Stimulated activated CD4-positive, alpha-beta T cell treated with anti-CD3 and anti-CD28 coated beads, Interleukin-4, amount 100 ng/mL, for 48 hours (primary cell): ENCODE data around the gene BACE1.
"Not testable (repeated sequence)": the region's sequence is repeated elsewhere in the genome, so short reads cannot be mapped to it uniquely, and the experiment has no call there.

Source experiments
- DNase-seq, 2 donors: peaks; one replicate each; pipeline ENCODE4 v3.0.0-alpha.2; 2020; ENCODE audit warnings: low read depth in 2 of 2

Gene BACE1

GRCh38 chr11:117273550-117274289, 42.3 kb downstream of the BACE1 start:
- DNase-seq: no peak

GRCh38 chr11:117272175-117272574, 43.9 kb downstream of the BACE1 start:
- DNase-seq: not testable (repeated sequence)

DNA sequence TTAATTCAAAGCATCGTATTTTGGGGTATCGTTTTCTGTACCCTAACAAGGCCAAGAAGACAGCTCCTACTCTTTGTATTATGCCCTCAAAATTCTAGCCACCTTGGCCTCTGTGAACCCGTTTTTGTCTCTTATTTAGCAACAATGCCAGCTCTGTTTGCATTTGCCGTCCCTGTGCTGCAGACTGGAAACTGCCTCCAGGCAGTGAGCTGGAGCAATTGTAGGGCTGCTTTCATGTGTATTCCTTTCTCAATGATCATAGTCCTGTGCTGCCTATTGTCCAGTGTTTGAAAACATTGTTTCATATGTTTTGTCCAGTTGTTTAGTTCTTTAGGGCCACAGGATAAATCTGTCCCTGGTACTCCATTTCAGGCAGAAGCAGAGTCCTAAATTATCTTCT, 44.8 kb downstream of the BACE1 start:
- no peak for DNase-seq

DNA sequence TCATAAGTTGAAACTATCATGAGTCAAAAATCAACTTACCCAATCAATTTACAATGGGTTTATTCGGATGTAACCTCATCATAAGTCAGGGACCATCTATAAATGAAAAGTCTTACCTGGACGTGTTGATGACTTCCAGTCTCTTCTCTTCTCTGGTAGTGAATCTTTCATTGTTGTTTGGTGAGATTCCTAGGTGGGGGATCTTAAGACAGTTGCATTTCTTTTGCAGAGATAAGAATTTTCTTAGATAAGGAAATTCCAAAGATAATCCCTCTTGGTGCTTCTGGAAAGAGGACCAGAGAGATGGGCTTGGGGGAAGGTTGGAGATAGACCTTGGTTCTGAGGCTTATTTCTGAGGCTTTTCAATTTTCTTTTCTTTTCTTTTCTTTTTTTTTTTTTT, 46.2 kb downstream of the BACE1 start:
- DNase-seq: no peak

DNA sequence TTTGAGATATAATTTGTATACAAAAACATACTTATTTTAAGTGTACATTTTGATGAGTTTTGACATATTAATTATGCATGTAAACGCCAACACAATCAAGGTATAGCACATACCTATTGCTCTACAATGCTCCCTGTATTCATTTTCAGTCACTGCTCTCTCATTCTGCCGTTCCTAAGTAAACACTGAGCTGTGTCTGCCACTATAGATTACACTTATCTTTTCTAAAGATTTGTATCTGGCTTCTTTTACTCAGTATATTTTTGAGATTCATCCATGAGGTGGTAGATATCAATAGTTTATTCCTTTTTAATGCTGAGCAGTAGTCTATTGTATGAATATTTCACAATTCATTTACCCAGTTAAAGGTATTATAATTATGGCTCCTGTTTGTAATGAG, 50.3 kb downstream of the BACE1 start:
- no peak for DNase-seq

GRCh38 chr11:117264624-117265323, 51.3 kb downstream of the BACE1 start:
- not testable (repeated sequence) for DNase-seq

DNA sequence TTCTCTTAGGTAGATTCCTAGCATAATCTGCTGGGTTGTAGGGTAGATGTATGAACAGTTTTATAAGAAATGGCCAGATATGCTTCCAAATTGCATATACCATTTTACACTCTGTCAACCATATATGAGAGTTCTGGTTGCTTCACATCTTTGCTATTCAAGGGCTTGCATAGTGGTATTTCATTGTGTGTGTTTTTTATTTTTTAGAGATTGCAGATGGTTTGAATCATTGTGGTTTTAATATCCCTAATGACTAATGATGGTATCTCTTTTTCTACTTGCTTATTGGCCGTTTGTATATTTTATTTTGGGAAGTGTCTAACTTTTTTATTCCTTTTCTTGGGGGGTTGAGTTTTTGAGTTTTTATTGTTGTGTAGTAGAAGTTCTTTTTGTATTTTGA, 56.6 kb downstream of the BACE1 start:
- DNase-seq: no peak

- DNase-seq: no peak
These were observed 57.5 kb downstream of the BACE1 start for GRCh38 chr11:117258576-117258975.

GRCh38 chr11:117256573-117256972, 59.5 kb downstream of the BACE1 start:
- DNase-seq: no peak

DNA sequence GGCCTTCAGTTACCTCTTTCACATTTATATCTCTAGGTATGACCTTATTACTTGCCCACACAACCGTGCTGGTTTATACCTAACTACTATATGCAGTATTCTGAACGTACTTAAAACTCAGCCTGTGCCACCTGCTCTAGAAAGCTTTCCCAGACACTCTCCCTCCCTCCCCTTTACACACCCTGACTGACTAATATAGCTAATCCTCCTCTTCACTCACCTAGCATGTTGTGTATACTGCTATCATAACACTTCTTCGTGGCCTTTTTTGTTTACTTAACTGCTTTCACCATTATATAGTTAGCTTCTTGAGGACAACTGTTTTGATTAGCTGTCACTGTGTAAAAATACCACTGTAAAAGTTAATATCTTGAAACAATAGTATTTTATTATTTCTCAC, 60.1 kb downstream of the BACE1 start:
- DNase-seq: no peak

DNA sequence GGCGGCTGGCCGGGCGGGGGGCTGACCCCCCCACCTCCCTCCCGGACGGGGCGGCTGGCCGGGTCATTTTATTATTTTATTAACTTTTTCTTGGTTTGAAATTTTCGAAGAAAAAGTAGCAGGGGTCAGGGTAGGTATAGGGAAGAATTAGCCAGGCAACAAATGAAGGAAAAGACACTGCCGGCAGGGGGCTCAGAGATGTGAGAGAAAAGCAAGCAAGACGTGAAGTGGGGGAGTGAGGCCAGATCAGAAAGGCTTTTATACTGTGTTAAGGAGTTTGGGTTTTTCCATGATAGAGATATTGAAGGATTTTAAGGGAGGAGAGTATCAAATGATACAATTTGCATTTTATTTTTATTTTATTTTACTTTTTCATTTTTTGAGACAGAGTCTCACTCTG, 64.5 kb downstream of the BACE1 start:
- no peak for DNase-seq

GRCh38 chr11:117249571-117249970, 66.5 kb downstream of the BACE1 start:
- DNase-seq: no peak

- no peak for DNase-seq
These were observed 67.7 kb downstream of the BACE1 start for GRCh38 chr11:117248341-117248740.

DNA sequence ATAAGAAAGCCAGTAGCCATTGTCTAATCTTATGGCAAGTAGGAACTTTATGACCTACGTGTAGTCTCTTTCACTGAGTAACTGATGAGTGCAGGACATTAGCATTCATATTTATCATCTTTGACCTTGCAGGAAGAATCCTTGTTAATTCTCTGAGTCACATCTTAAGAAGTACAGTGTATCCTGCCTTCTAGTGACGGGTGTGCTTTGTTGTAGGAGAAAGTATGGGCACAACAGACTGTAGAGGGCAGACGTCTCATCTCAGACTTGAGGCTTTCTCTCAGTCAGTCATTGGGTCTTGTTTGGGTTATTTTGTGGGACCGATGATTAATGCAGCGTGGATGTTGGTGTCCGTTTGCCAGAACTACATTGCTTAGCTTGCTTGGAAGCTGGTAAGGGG, 76.8 kb downstream of the BACE1 start:
- DNase-seq: no peak

GRCh38 chr11:117238221-117238620, 77.8 kb downstream of the BACE1 start:
- DNase-seq: no peak
